ENCODE data around the gene VWA7. TPM values are rescaled to one million over a fixed set of nuclear protein-coding genes. Genes with fewer than 3 reads are reported as not detected.
A peak's percentile ranks its signal among the peaks of the same experiment; 100 is the strongest.

VWA7 gene
- total RNA-seq, 2 experiments from 2014 or later: 5.2 to 5.7 TPM

DNA sequence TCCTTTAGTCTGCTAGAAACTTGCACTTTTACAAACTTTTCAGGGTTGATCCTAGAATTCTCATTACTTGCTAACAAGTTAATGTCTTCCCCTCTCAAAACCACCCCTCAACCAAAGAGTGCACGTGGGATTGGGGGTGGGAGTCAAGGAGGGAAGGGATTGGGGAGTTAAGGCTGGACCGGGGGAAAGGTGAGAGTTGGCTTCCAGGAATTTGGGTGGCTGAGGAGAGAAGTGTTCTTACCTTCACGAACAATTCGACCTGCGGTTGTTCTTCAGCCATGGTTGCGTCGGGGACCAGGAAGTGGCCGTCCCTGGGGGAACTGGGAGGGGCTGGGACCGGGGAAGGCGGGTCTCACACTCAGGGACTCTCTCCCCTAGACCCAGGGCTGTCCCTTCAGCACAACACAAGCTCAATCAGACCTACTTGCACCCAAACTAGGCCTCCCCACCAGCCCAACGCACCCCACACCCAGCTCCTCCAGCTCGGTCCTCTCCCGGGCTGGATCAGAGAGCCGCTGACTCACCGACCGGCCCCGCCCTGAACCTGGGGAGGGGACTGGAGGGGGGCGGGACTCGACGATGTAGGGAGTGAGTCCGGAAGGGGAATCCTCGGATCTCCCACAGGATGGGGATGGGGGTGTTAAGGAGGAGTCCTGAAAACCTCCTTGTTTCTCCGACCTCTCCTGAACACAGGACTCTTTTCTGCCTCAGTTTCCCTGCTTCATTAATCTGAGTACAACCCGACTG is 40.9 kb downstream of the VWA7 start, which contains the start of gene CLIC1:
Gene CLIC1 (minus strand): TSS at position 510 of the 747 bp plus-strand sequence. CDS start 230 bp downstream, at position 280.
- H3K27me3 Mint-ChIP-seq: no peaks in the 10 kb centered on the region
- H3K36me3 Mint-ChIP-seq: peaks cover 38% of the 10 kb centered on the region
- H3K27ac Mint-ChIP-seq: peak within 1 kb of the TSS; percentile 93
- POLR2A ChIA-PET: interaction anchor here (0.6 to 7.6 kb wide), 25 partner anchors 9 to 241 kb away, joined by 3 to 137 read pairs (median 7); partner anchors contain the start of genes ABHD16A, APOM, C6orf47 and CSNK2B
- no peaks in the 10 kb centered on the region for H3K9me3 Mint-ChIP-seq
- H3K4me3 Mint-ChIP-seq: peak within 1 kb of the TSS; percentile 98
- DNase-seq (peak; percentile 78), ATAC-seq (ENCODE audit: low read depth) (peak; percentile 49)
- H3K4me1 Mint-ChIP-seq: peaks cover 53% of the 10 kb centered on the region

DNA sequence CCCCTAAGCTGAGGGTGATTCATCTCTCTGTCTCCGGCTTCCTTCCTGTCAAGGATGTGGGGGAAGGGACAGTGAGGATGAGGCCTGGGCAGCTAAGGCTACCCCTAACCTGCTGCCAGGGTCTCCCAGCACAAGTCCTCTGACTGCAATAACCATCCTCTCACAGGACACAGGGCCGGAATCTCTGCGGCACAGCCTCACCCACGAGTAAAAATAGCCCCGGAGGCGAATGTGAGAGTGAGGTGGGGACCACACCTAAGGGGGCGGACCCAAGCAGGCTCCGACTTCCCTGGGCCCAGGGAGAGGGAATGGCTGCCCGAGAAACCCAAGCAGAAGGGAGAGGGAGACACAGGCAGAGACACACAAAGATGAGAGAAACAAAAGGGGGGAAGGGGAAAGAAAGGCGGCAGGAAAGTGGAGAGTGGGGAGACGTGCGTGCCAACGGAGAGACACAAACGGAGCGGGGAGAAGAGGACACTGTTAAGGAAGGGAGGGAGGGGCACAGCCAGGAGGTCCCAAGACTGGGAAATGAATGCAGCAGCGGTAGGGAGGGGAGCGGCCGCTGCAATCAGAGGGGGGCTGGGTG is 42.2 kb downstream of the VWA7 start:
- DNase-seq (peak; percentile 70), ATAC-seq (ENCODE audit: low read depth) (peak; percentile 37)
- Mint-ChIP-seq H3K36me3 (peaks cover 43% of the 10 kb centered on the region), H3K4me1 (peaks cover 55% of the 10 kb centered on the region), H3K27me3 (no peaks in the 10 kb centered on the region), H3K9me3 (no peaks in the 10 kb centered on the region), H3K27ac (peak overlapping the region; percentile 93), H3K4me3 (peak overlapping the region; percentile 98)
- POLR2A ChIA-PET: interaction anchor here (0.6 to 7.6 kb wide), 16 partner anchors 8 to 152 kb away, joined by 3 to 137 read pairs (median 10); partner anchors contain the start of genes ABHD16A, CSNK2B, DDAH2 and GPANK1

DNA sequence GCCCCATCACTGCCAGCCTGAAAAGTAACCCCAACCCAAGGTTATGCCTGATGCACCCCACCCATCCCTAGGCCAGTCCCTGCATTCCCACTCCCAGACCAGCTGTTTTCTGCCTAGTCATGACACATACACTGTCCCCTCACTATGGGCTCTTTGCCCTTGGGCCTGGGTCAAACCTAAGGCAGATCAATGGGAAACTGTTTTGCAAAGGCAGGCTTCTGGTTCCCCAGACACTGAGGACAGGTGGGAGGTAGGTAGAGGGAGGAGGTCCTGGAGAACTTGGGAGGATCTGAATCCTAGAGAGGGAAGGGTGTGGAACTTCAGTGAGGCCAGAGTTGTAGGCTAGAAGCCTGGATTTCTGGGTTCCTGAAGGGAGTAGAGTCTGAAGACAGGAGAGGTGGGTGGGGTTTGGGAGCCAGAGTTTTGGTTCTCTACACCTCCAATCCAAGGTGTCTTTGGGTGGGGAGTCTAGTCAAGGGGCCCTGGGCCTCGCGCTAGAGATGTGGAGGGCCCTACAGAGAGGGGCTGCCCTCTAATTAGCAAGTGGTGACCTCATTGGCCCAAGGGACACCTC is 42.8 kb downstream of the VWA7 start:
- peak overlapping the region; percentile 98 for H3K4me3 Mint-ChIP-seq
- H3K27ac Mint-ChIP-seq: peak overlapping the region; percentile 93
- POLR2A ChIA-PET: interaction anchor here (0.6 to 7.6 kb wide), 12 partner anchors 7 to 129 kb away, joined by 3 to 137 read pairs (median 10); partner anchors contain the start of genes CSNK2B, DDAH2, GPANK1 and HSPA1A
- ATAC-seq (ENCODE audit: low read depth): no peak
- DNase-seq: no peak
- peaks cover 52% of the 10 kb centered on the region for H3K4me1 Mint-ChIP-seq
- no peaks in the 10 kb centered on the region for H3K9me3 Mint-ChIP-seq
- peaks cover 42% of the 10 kb centered on the region for H3K36me3 Mint-ChIP-seq
- no peaks in the 10 kb centered on the region for H3K27me3 Mint-ChIP-seq

DNA sequence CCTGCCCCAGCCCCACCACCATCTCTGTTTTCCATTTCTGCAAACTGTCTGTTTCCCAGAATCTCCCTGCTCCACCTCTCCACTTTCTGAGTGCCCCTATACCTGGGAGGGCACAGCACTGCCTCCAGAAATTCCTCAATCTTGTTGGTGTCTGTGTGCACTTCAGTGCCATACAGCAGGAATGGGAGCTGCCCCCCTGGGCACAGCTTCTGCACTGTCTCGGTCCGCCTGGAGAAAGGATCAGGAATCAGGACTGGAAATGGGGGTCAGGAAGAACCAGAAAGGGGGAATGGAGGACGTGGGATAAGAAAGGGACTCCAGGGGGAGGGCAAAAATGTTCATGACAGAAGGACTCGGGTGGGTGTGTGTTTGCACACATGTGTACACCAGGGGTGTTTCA is 43.4 kb downstream of the VWA7 start:
- Mint-ChIP-seq H3K4me1 (peaks cover 52% of the 10 kb centered on the region), H3K9me3 (no peaks in the 10 kb centered on the region), H3K36me3 (peaks cover 42% of the 10 kb centered on the region), H3K27ac (peak overlapping the region; percentile 93), H3K27me3 (no peaks in the 10 kb centered on the region), H3K4me3 (peak overlapping the region; percentile 98)
- ATAC-seq (ENCODE audit: low read depth) (no peak), DNase-seq (no peak)
- POLR2A ChIA-PET: interaction anchor here (1.4 to 7.6 kb wide), 3 partner anchors 7 to 97 kb away, joined by 3 to 137 read pairs (median 26); partner anchors contain the start of genes DDAH2 and MPIG6B

DNA sequence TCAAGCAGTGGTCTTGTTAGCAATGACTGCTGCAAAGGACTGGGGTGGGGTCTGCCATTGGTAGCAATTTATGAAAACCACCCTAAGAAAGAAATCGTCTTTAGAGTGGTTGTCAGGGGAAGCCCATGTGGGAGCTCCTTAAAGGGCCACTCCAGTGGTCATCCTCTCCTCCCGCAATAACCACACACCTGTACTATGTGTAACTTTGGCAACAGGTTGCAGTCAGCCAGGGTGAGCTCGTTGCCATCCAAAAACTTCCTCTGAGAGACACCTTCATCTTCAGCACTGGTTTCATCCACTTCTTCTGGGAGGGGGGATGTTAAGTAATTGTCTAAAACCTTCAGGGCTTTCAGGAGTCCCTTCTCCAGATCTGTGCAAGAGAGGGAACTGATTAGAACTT is 45.1 kb downstream of the VWA7 start:
- POLR2A ChIA-PET: no interaction called here
- no peaks in the 10 kb centered on the region for H3K9me3 Mint-ChIP-seq
- no peaks in the 10 kb centered on the region for H3K27me3 Mint-ChIP-seq
- peaks cover 43% of the 10 kb centered on the region for H3K36me3 Mint-ChIP-seq
- DNase-seq: no peak
- H3K27ac Mint-ChIP-seq: no peak overlapping the region
- no peak for ATAC-seq (ENCODE audit: low read depth)
- no peak overlapping the region for H3K4me3 Mint-ChIP-seq
- H3K4me1 Mint-ChIP-seq: peaks cover 49% of the 10 kb centered on the region

DNA sequence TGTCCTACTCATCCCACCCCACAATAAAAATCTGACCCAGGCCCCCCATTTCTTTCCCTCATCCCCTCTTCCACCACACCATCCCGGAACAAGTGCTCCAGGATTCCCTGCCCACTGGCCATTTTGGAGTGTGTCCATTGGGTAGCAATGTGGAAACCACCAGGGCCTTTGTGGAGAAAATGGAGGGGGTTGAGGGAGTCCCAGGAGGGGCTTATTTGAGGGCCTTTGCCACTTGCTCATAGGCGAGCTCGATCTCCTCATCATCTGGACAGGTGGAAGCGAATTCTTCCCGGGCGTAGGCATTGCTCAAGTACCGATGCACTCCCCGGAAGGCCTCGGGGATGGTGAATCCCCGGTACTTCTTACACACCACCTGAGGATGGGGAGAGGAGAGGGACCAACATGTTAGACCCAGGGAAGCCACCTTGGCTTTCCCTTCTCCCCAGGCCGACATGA is 46.5 kb downstream of the VWA7 start:
- Mint-ChIP-seq H3K36me3 (peaks cover 50% of the 10 kb centered on the region), H3K27me3 (no peaks in the 10 kb centered on the region), H3K4me3 (peak overlapping the region; percentile 98), H3K27ac (no peak overlapping the region), H3K4me1 (peaks cover 57% of the 10 kb centered on the region), H3K9me3 (no peaks in the 10 kb centered on the region)
- ATAC-seq (ENCODE audit: low read depth) (no peak), DNase-seq (no peak)
- POLR2A ChIA-PET: interaction anchor here (0.6 to 9.4 kb wide), 17 partner anchors 7 to 377 kb away, joined by 3 to 137 read pairs (median 4); partner anchors contain the start of genes ABHD16A, CLIC1, HSPA1A and HSPA1B

DNA sequence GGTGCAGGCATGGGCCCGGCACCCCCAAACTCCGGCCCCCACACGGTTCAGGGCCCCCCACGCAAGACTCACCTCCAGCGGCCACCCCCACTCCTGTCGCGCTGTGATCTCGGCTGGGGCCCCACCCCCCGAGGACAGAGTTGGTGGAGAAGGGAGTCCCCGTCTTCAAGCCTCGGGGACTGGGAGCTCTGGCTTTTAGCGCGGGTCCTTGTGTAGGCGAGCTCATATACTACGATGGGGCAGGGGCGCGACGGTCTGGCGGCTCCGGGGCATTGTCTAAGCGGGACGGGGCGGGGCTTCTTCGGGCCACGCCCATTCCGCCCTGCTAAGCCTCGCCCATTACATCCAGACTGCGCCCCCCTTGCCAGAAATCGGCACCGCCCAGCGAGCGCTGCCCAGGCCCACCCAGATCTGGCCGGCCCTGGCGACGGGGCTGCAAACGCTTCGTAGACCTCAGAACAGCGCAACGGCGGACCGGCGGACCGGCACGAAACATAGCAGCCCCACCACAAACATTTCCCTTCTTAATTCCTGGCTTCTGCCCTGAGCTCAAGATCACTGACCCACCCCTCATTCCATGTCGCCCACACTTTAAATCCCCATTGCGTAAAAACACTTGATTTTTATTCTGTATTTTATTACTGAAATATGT is 47.0 kb downstream of the VWA7 start:
- DNase-seq (peak; percentile 85), ATAC-seq (ENCODE audit: low read depth) (peak; percentile 38)
- Mint-ChIP-seq H3K4me1 (peaks cover 59% of the 10 kb centered on the region), H3K27me3 (no peaks in the 10 kb centered on the region), H3K9me3 (no peaks in the 10 kb centered on the region), H3K36me3 (peaks cover 47% of the 10 kb centered on the region), H3K27ac (peak overlapping the region; percentile 88), H3K4me3 (peak overlapping the region; percentile 98)
- POLR2A ChIA-PET: interaction anchor here (0.6 to 9.4 kb wide), 24 partner anchors 7 to 378 kb away, joined by 3 to 137 read pairs (median 4); partner anchors contain the start of genes ABHD16A, CLIC1, GPANK1 and HSPA1A

DNA sequence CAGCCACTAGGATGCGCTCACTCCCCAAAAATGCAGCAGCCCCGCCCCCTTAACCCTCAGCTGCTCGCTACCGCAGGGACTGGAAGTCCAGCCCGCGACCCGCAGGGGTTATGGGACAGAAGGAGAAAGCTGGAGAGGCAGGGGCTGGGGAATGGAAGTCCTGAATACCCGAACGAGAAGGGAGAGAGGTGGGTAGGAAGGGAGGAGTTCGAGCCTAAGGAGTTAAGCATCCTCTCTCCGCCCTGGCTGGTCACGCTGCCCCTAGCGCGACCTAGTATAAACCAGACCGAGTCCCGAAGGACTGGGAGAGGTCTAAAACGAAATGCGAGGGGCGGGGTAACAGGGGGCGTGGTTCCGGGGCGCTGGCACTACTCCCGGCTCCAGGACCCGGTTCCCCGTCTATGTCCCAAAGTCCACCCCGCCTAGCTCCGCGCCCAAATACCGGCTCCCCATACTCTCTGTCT is 47.6 kb downstream of the VWA7 start:
- peak; percentile 84 for DNase-seq
- Mint-ChIP-seq H3K4me1 (peaks cover 59% of the 10 kb centered on the region), H3K27me3 (no peaks in the 10 kb centered on the region), H3K9me3 (no peaks in the 10 kb centered on the region), H3K4me3 (peak overlapping the region; percentile 98), H3K27ac (peak overlapping the region; percentile 88), H3K36me3 (peaks cover 43% of the 10 kb centered on the region)
- ATAC-seq (ENCODE audit: low read depth): peak; percentile 57
- POLR2A ChIA-PET: interaction anchor here (0.6 to 9.4 kb wide), 20 partner anchors 8 to 109 kb away, joined by 3 to 137 read pairs (median 4); partner anchors contain the start of genes ABHD16A, CLIC1, GPANK1 and HSPA1A

DNA sequence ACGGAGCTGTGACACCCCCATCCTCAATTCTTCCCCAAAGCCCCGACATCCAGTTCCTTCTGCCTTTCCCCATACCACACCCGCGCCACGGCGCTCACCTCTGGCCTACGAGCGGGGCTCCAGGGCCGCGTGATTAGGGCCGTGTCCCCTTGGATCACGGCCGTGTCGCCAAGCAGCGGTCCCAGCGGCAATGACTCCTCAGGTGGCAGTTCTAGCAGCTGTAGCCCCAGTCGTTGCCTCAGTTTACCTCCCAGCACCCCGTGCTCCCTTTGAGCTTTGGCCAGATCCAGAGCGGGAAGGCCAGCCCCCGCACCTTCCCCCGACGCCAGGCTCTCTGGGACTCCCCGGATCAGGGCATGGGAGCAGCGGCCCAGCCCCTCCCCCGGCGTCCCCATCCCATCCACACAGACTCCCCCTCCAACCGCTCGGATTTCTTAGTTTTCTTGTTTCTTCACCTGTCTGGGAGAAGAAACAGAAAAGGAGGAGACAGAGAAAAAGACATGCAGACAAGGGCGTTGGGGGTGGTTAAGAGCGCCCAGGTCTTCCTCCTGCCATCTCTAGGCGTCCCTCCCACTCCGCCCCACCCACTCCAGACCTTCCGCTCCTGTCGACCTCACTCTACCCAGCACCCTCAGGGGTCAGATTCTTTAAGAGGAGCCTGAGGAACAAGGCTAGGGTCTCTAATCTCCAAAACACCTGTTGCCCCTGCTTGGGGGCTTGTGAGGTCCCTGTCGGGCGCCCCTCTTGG is 48.2 kb downstream of the VWA7 start, which contains the start of gene DDAH2:
Gene DDAH2 (minus strand): TSS at position 533 of the 748 bp plus-strand sequence. CDS start 138 bp downstream, at position 395.
- Mint-ChIP-seq H3K36me3 (peaks cover 43% of the 10 kb centered on the region), H3K4me3 (peak within 1 kb of the TSS; percentile 98), H3K9me3 (no peaks in the 10 kb centered on the region), H3K27ac (peak within 1 kb of the TSS; percentile 88), H3K4me1 (peaks cover 59% of the 10 kb centered on the region), H3K27me3 (no peaks in the 10 kb centered on the region)
- no peak for DNase-seq
- ATAC-seq (ENCODE audit: low read depth): peak; percentile 34
- POLR2A ChIA-PET: interaction anchor here (0.6 to 9.4 kb wide), 15 partner anchors 8 to 109 kb away, joined by 3 to 137 read pairs (median 5); partner anchors contain the start of genes ABHD16A, CLIC1, GPANK1 and LSM2

DNA sequence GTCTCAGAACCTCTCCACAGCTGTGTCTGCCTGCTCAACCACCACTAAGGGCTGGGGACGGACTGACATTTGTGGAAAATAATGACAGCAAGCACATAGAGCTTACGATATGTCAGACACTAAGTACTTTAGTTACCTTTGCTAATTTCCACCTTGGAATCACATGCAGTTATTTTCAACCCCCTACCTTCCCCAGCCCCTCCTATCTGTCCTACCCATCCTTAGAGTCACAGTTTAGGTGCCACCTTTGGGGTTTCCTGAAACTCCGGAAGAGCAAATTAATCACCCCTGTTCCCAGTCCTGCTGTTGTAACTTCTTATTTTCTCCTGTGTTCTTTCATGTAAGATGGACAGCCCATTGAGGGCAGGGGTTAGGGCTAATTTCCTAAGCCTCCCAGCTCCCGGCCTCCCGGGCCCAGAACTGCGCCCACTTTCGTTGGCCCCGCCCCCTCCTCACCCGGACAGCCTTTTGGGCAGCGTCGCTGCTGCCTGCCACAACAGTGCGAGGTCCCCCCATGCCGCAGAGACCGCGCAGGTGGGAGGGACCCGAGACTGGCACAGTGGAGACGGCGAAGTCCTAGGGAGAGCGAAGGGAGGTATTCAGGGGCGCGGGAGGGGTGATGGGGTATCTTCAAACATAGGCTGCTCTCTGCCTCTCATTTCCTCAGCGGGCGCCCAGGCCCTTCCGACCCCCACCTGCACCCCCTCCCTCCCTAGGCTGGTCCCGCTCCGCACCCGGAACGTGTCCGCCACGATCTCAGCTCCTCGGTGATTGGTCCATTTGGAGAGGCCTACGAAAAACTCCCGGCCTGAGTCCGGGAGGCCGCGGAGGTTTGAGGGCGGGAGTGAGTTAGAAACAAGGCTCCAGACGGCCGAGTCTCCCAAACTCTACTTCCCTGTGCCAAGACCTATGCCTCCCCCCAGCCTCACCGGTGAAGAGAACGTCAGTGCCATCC is 49.1 kb downstream of the VWA7 start:
- ATAC-seq (ENCODE audit: low read depth) (no peak), DNase-seq (no peak)
- no peaks in the 10 kb centered on the region for H3K27me3 Mint-ChIP-seq
- no peaks in the 10 kb centered on the region for H3K9me3 Mint-ChIP-seq
- peak overlapping the region; percentile 98 for H3K4me3 Mint-ChIP-seq
- H3K4me1 Mint-ChIP-seq: peaks cover 54% of the 10 kb centered on the region
- H3K27ac Mint-ChIP-seq: peak overlapping the region; percentile 76
- POLR2A ChIA-PET: interaction anchor here (0.6 to 9.4 kb wide), 7 partner anchors 9 to 102 kb away, joined by 3 to 137 read pairs (median 5); partner anchors contain the start of genes ABHD16A, BAG6, CLIC1 and HSPA1B
- peaks cover 34% of the 10 kb centered on the region for H3K36me3 Mint-ChIP-seq
